RKO (cell line): Measurements from ENCODE around the gene NR0B2.
"Not testable (repeated sequence)": the region's sequence is repeated elsewhere in the genome, so short reads cannot be mapped to it uniquely, and the experiment has no call there.

Experiments
- DNase-seq: peaks from one replicate; pipeline ENCODE4 v3.0.0-alpha.2; 2016; ENCODE audit warnings: low spot score

NR0B2 gene

DNA sequence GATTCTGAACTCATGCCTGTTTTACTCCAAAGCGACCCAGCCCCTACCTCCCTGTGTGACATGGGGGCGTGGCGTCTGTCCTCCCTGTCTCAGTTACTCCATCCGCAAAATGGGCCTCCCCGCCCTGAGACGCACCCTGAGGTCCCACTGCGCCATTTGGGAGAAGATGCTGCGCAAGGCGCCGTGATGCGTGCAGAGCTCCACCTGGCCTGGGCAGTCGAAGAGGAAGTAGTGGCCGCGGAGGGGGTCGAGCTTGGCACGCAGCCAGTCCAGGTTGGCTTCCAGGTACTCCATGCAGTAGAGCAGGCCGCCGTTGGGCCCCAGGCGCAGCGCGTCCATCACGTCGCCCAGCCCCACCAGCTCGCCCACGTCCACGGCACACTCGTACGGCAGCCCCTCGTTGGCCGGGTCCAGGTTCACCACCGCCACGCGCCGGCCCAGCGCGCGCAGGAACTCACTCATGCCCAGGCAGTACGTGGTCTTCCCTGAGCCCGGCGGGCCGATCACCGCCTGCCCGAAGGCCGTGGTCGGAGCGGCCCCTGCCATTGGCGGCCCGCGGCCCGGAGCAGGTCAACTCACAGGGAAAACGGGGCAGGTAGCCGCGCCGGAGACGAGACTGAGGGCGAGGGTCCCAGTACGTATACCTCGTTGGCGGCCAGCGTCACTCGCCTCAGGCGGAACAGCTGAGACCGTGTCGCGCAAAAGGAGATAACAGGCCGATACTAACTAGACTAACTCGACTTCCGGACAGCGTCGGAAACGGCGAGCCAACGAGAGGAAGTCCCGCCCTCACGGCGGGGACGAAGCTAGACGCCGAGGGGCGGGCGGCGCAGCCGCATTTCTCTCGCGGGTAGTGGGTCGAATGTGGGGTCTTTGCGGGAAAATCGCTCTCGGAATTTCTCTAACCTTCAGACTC is 24.0 kb downstream of the NR0B2 start, which contains the start of gene GPN2:
Gene GPN2 (minus strand): TSS at position 733 of the 916 bp plus-strand sequence. CDS start 187 bp downstream, at position 546.
- peak; percentile 83 for DNase-seq

DNA sequence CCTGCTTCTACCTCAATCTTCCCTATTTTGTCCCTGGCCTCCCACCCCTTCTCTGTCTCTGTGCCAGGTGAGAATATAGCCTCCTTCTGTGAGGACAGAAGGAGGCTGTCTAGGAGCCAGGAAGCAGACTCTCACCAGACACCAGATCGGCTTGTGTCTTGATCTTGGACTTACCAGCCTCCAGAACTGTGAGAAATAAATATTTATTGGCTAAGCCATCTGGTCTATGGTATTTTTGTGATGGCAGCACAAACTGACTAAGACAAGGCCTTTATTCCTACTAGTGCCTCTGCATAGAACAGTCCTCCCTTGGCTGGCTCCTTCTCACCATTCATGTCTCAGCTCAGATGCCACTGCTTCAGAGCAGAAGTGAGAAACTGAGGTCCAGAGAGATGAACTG is 25.5 kb downstream of the NR0B2 start:
- DNase-seq, result no peak

DNA sequence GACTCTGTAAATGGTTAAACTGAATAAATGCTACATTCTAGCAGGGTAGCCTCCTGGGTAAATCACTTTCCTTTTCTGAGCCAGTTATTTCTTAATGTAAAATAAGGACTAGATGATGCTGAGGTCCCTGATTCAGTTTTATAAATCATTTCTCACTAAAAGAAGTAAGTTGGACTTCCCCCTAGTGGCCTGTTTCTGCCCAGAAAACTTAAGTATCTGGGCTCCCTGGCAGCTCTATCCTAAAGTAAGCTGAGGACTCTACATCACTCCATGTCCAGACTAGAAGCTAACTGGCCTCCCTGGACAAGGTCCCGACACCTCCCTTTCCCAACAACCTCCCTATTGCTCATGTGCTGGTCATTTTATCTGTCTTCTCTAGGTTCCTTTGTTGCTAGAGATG is 26.6 kb downstream of the NR0B2 start:
- DNase-seq, result peak; percentile 74

DNA sequence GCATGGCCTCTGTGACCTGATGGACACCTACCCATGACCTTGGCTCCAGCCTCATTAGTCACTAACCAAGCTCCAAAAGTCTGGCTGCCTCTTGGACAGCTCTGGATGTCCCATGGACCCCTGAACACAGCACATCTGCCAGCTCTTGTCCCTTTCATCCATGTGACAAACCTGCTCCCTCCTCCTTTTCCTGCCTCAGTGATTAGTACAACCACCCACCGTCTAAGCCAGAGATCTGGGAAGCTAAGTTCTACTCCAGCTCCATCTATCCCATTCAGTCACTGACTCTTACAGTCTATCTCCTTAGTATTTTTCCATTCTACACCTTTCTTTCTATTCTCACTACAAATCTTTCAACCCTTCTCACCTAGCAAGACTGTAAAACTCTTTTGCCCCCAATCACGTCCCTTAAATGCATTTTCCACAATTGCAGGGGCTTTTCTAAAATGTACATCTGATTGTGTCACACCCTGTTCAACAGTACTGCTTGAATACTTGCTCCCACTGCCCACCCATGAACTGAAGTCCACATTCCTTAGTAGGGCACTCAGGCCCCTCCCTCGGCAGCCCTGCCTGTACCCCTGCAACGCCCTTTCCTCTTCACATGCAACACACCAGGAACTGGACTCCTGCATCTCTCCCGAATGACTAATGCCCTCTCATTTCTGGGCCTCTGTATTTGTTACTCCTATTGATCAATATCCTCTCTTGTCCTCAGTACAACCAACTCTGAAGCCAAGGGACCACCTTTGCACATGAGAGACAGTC is 30.9 kb downstream of the NR0B2 start:
- no peak for DNase-seq

DNA sequence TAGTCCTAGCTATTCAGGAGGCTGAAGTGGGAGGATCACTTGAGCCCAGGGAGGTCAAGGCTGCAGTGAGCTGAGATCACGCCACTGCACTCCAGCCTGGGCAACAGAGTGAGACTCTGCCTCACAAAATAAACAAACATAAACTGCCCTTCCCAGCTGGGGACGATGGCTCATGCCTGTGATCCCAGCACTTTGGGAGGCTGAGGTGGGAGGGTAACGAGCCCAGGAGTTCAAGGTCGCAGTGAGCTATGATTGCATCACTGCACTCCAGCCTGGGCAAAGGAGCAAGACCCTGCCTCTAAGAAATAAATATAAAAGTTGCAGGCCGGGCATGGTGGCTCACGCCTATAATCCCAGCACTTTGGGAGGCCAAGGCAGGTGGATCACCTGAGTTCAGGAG is 32.2 kb downstream of the NR0B2 start:
- DNase-seq, result not testable (repeated sequence)

DNA sequence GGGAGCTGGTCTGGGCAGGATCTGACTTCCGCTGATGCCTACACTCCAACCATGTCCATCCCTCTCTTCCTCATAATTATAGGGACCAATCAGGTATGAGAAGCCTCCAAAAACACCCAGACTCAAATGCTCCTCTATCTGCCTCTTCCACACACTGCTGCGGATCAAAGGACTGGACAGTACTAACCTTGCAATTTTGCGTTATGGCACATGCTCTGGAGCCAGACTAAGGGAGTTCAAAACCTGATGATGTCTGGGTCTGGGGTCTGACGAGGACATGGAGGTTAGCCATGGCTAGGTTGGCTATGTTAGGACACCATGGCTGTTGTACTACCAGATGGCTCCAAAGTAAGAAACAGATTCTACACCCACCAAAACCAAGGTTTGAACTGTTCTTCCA is 34.0 kb downstream of the NR0B2 start:
- no peak for DNase-seq

DNA sequence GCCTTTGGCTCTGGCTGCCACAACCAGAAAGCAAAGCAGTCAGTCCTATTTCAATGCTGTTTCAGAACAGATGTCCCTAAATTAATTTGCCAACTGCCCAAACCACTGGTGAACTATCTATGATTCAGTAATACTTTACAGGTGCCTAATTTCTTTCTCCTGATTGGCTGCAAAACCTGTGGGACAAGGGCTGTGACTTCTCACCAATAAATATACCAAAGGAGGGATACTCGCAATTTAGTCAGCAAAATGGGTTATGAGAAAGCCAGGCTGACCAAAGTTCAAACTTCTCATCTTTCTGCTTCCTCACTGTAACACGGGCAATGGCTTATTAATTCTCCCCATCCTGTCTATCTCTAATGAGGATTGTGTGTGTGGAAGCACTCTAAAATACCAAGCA is 36.4 kb downstream of the NR0B2 start:
- DNase-seq, result no peak

DNA sequence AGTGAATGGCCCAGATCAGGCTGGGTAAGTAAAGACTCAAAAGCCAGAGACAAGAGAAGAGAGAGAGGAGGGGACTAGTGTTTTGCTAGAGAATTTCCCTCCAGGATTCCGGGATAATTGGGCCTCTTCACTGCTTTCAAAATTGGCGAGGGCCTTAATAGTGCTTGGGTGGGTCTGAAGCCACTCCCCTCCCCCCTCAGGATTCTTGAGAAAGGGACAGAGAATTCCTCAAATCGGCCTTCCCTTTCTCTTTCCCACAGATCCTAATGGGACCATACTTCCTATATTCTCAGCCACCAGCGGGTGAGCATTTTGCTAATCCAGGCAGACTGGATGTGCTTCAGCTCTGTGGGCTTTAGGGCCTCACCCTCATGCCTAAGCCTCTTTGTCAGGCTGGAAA is 38.9 kb downstream of the NR0B2 start:
- DNase-seq, result no peak

DNA sequence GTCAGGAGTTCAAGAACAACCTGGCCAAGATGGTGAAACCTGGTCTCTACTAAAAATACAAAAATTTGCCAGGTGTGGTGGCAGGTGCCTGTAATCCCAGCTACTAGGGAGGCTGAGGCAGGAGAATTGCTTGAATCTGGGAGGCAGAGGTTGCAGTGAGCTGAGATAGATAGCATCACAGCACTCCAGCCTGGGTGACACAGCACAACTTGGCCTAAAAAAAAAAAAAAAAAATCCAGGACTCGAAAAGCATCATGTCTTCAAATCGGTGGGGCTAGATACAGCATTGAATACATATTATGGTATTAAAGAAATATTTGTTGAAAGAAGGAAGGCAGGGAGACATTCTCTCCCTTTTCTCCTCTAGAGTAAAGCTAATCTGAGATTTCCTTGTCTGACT is 40.7 kb downstream of the NR0B2 start:
- not testable (repeated sequence) for DNase-seq

DNA sequence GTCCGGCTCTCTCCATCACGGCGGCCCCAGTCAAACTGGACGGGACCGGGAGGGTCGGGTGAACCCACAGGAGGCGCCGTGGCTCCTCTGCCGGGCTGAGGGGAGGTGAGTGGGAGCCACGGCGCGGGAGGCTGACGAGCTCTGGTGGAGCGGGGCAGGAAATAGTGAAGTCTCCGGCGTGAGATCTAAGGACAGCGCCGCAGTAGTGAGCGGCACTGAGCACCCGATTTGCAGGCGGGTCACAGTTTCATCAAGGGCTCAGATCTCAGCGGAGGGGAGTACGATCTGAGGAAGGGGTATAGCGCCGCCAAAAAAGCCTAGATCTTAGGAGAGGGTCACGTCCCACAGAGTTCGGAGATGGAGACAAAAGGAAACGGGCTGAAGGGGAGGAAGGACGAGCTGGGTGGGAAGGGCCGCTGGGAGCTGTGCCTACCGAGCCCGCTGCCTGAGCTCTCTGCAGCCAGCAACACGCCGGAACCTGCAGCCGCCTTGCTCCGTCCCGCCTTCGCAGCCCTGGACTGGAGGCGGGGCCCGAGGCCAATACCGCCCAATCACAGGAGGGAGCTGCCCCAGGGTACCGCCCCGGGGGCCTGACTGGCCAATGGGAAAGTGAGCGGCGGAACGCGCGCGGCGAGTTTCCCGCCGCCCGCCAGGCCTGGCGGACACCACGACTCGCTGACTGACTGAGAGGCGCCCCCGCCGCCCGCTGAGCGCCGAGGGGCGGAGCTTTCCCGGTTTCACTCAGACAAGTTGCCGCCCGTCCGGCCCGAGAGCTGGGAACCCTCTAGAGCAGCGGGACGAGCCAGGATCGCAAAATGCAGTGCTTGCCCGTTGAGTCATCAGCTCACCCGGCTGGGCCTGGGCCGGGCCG is 48.9 kb downstream of the NR0B2 start:
- DNase-seq, result peak; percentile 99

DNA sequence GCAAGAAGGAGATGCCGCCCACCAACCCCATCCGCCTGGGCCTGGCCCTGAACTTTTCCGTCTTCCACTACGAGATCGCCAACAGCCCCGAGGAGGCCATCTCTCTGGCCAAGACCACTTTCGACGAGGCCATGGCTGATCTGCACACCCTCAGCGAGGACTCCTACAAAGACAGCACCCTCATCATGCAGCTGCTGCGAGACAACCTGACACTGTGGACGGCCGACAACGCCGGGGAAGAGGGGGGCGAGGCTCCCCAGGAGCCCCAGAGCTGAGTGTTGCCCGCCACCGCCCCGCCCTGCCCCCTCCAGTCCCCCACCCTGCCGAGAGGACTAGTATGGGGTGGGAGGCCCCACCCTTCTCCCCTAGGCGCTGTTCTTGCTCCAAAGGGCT is 50.1 kb downstream of the NR0B2 start:
- DNase-seq, result no peak

DNA sequence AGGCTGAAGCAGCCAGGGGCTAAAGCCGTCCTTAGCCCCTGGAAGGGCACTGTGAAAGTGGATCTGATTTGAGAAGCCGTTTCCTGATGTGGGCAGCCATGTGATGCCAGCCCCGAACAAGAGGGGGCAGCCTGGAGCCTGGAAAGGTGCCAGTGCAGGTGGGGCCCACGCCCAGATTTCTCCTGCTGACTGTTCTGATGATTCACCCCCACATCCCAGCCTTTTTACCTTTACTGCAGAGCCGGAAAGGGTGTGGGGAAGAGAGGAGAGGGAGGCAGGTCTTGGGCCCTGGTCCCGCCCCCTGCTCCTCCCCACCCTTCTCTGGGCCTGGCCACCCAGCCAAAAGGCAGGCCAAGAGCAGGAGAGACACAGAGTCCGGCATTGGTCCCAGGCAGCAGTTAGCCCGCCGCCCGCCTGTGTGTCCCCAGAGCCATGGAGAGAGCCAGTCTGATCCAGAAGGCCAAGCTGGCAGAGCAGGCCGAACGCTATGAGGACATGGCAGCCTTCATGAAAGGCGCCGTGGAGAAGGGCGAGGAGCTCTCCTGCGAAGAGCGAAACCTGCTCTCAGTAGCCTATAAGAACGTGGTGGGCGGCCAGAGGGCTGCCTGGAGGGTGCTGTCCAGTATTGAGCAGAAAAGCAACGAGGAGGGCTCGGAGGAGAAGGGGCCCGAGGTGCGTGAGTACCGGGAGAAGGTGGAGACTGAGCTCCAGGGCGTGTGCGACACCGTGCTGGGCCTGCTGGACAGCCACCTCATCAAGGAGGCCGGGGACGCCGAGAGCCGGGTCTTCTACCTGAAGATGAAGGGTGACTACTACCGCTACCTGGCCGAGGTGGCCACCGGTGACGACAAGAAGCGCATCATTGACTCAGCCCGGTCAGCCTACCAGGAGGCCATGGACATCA is 50.7 kb downstream of the NR0B2 start, which contains the start of gene SFN:
Gene SFN (plus strand): TSS at position 369 of the 904 bp plus-strand sequence. CDS start 64 bp downstream, at position 433.
- DNase-seq, result peak; percentile 92

DNA sequence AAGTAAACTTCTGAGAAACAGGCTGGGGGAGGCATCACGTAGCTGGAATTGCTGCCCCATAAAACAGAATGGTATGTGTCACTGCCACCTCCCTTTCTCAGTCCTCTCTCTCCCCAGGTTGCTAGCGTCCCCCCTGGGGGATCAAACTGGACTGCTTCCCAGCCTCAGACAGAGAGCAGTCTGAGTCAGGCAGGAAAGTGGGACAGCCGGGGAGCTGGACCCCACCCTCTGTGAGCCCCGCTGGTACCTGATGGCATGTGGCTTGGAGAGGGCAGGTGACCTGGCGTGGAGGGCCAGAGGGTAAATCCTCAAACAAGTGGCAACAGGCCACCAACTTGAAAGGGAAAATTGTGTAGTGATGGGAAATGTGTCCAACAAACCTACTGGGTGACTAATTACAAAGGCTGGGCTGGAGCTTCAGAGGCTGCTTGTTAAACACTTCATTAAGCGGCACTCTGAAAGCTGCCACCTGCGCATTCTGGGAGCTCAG is 51.8 kb downstream of the NR0B2 start:
- DNase-seq, result no peak
